ENCODE data around the gene KRTAP2-3.

The KRTAP2-3 gene

GRCh38 chr17:41026715-41027471 is 33.0 kb downstream of the KRTAP2-3 start, which contains the start of gene KRTAP1-5:
TSS of gene KRTAP1-5 (minus strand) at chr17:41027208. CDS start at chr17:41027155, 53 bp downstream.
- DNase-seq = no peak

DNA sequence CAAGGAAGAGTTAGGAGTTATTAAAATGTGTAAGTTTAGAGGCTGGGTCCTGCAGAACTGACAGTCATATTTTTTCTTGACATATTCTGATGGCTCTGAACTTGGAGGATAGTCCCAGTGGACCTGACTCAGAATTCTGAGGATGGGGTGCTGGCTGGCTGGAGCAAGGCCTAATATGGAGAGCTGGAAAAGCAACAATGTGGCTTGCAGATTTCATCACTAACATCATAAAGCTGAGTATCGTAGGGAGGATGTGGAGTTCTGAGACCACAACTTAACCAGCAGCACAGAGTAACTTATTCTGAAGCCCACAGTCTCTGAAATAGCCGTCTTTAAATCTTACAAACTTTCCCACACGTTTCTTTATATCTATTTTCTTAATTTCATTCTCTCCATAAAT is 35.2 kb downstream of the KRTAP2-3 start:
- no peak for DNase-seq

DNA sequence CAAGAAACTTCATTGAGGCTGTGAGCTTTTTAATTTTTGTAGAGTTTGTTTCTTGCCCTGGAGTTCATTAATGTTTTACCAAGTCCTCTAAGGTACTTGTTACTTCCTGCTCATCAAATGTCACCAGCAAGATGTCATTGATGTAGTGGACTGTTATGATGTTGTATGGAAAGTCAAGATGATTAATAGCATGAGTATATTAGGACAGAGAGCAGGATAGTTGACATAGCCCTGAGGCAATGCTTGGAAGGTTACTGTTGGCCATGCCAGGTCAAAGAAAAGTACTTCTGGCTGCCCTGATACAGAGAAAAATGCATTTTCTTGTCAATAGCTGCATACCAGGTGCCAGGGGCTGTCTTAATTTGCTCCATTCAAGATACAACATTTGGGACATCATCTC is 39.6 kb downstream of the KRTAP2-3 start:
- DNase-seq = no peak

DNA sequence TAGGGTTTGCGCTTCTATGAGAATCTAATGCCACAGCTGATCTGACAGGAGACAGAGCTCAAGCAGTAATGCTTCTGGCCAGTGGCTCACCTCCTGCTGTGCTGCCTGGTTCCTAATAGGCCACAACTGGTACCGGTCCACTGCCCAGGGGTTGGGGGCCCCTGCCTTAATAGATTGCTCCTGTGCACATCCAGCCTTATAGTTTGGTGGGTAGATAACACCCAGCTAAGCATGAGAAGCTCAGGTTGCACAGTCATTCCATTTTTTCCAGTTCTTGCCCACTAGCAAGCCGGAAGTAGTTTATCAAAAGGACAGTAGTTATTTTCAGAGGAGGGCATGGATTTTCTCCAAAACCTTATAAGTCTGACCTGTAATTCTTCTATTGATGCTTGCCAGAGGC is 40.5 kb downstream of the KRTAP2-3 start:
- no peak for DNase-seq

DNA sequence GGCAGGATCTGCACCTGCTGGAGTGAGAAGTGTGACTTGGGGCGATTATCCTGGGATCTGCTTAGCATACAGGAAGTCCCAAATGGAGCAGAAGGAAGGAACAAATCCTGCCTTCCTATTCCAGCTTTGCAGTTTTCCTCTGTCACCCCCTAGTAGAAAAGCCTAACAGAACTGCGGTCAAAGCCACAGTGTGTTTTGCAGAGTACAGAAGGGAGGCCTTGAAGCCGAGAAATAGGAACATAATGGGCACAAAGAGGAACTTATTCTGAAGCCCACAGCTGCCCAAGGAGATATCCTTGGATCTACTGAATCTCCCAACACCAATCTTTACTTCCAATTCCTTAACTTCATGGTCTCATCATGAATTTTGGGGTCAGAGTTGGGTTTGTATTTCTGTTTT is 41.4 kb downstream of the KRTAP2-3 start:
- no peak for DNase-seq

DNA sequence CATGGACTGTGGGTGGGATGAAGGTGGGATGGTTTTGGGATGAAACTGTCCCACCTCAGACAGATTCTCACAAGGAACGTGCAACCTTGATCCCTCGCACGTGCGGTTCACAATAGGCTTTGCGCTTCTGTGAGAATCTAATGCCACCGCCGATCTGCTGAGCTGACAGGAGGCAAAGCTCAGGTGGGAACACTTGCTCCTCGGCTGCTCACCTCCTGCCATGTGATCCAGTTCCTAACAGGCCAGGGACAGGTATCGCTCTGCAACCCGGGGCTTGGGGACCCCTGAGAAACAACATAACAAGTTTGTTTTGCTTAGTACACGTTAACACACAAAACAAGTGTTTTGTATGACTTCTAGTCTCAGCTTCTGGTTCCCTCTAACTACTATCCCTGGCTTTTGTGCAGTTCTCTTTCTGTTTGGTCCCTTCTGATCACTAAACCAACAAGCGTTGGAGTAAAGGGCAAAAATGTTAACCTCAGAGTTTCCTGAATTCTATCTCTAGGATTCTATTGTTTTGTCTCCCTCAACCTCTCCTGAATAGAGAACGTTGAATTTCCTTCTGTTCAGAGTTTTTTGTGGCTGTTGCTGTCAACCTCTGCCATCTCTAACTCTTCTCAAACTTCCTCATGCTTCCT is 43.2 kb downstream of the KRTAP2-3 start:
- DNase-seq = no peak

GRCh38 chr17:41015454-41015853 is 44.5 kb downstream of the KRTAP2-3 start:
- DNase-seq = no peak

DNA sequence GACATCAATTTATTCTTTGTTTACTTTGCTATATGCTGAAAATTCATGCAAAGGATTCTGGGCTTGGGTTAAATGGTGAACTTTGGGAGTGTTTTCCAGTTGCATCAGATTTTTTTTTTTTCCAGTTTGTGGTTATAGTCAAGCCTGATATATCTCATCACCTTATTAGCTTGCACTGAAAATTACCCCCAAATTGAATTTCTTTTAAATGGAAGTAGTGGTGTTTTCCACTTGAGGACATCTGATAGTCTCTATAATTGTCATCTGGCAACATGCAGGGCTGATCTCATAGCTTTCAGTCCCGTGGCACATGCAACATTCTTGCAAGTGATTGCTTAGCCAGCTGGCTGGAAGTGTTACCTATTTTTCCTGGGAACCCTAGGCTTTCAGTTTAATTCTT is 46.3 kb downstream of the KRTAP2-3 start:
- DNase-seq = no peak

- no peak for DNase-seq
Measured at GRCh38 chr17:41013181-41013580, 46.7 kb downstream of the KRTAP2-3 start.

DNA sequence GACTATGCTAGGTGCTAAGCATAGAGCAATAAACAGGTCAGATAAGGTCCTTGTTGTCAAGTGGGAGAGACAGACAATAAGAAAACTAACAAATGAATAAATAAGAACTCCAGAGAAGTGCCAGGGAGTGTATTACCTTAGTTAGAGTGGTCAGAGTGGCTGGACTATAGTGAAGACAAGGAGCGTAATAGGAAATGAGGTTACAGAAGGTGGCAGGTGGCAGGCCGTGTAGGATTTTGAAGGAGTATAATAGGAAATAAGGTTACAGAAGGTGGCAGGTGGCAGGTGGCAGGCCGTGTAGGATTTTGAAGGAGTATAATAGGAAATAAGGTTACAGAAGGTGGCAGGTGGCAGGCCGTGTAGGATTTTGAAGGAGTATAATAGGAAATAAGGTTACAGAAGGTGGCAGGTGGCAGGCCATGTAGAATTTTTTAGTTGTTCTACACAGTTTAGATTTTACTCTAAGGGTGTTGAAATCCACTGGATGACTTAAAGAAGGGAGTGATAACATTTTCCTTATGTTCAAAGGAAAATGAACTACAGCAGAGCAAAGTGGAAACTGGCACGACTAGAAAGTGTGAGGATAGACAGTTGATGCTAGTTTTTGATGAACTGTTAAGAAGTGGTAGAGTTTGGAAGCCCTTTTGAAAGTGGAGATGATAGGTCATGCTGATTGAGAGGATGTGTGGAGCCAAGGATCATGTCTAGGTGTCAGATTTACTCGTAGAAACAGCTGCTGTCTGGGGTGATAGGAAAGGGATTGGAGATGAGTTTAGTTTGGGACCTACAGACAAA is 47.4 kb downstream of the KRTAP2-3 start:
- DNase-seq = no peak

DNA sequence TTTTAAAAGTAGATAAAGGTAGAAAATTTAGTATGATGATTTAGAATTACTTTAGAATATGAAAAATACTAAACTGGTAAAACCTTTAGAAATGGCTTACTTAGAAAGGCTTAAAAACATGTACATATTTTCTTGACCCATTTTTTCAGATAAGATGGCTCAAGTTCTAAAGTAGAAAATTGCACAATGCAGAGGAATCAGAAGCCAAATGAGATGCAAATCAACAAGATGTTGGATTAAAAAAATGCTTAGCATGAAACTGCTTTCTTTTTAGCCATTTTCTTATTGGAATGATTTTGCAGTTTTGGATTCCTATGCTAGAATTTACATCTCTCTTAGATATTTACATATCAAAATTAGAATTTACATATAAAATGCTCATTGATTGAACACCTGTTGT is 49.5 kb downstream of the KRTAP2-3 start:
- DNase-seq = no peak

DNA sequence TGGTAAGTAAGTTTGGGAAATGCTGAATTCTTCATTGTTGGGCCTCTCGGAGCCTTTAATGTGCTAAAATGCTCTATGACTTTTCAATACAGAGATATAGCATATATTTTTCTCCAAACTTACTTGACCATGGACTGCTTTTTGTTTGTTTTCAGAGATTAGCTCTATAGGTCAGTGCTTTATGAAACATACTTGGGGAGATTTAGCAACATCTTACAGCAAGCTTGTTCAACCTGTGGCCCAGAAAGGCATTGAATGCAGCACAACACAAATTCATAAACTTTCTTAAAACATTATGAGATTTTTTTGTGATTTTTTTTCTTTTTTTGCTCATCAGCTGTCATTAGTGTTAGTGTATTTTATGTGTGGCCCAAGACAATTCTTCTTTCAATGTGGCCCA is 50.0 kb downstream of the KRTAP2-3 start:
- DNase-seq = no peak

DNA sequence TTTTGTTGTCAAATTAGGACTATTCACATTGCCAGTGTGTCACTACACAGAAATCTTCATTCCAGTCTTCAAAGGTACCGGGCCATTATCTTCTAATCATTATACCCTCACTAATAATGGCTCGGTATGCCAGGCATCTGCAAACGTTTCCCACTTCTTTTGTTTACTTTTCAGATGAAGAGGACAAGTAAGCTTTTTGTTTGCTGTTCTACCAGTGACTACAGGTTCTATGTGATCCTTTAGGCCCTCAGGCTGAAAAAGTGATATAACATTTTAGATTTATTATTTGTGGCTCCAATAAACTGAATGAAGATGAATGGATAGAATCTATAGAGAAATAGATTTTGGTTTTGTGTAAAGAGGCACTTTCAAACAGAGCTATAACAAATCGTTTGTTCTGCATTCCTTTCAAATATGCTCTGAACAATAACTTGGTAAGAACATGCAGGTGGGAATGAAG is 50.6 kb downstream of the KRTAP2-3 start:
- no peak for DNase-seq

Measured in CD4-positive, alpha-beta T cell treated with Interferon gamma for 1 hour (primary cell).